Activated naive CD4-positive, alpha-beta T cell treated with anti-CD3 and anti-CD28 coated beads, Interleukin-2, amount 50 U/mL, for 16 hours (primary cell): ENCODE results near the gene CD36.

Experiments
- DNase-seq: peaks from one replicate; pipeline ENCODE4 v3.0.0-alpha.2; 2020

Gene CD36

DNA sequence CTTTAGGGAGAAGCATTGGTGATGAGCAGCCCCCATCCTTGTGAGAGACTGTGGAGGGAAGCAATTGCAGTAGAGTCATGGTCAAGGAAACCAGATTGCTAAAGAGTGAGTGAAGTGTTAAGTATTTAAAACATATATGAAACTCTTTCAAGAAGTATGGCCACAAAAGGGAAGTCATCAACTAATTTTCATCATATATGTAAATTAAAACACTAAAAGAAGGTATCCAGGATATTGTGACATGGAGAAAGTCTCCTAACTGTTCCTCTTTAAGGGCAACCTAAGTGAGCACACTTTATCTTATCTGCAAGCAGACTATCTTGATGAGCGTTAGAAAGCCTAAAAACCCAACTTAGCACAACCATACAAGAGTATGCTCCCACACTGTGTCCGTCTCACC, 69.7 kb downstream of the CD36 start:
- no peak for DNase-seq

DNA sequence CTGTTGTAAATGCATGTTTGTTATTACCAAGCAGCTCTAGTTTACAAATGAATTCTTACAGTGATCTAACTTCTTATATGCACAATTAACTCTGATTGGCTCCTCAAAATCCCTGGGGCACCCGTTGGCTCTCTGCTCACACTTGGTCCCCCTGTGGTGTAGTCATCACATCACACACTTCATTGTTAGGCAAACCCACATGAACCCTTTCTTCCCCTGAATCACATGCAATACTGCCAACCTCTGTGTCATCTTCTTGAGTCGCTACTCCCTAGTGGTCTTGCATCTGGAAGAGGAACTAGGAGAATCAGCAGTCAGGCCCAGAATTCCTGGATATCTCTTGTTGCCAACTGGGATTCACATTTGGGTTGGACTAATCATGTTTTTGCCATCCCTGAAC, 73.1 kb downstream of the CD36 start:
- no peak for DNase-seq

DNA sequence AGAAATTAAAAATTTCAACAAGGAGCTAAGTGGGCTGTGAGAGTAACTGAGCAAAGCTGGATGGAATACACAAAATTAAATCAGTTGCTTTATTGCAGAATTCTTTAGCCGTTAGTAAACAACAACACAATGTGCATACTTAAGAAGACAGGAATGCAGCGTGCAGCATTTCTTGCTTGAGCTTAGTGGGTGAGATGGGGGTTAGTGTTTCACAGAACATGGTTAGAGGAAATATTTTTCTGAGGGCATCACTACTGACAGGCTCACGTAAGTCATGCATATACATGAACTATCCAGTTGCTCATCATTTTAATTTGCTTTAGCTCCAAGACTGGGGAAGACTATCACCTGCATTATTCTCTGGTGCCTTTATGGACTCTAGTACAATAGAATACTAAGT, 80.8 kb downstream of the CD36 start:
- no peak for DNase-seq

DNA sequence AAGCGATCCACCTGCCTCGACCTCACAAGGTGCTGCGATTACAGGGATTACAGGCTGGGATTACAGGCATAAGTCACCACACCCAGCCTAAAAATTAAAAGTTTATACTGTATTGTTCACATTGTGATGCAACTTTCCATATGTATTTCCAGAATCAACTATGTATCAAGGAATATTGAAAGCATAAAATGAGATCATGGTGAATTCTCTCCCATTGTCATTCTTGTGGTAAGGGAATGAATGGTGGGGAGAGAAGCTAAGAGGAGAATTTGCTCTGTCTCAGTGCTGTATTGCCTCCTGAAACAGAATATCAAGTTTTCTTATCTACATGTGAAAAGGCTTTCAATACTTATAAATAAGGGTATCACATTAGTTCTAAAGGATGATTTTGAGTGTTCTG, 81.7 kb downstream of the CD36 start:
- no peak for DNase-seq

DNA sequence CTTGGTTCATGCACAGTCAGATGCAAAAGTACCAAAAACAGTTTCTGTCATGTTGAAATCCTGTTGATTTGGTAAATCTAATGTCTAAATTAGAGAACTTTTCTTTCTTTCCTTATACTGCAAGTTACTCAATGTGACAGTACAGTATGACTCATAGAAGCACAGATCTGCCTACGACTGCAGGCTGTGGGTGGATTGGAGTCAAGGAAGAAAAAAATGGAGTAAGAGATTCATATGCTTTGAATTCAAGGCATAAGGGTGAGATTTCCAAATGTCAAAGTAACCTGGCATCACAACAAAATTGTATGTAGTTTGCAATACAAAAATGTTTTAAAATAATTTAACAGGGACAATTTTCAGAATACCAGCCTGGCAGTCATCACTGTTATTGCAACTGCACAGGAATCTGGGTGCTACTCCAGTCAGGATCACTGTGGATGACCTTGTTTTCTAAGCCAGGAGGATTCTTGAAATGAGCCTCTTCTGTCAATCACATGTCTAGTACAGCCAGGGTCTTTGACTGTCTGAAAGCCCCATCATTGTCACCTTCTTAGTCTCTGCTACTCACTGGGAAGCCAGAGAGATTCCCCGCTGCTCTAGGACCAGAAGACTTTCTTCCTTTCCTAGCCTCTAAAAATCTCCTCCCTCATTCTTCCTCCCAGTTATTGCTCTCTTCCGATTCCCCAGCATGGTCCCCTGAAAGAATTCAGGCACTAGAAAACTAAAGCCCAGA, 83.6 kb downstream of the CD36 start:
- no peak for DNase-seq

DNA sequence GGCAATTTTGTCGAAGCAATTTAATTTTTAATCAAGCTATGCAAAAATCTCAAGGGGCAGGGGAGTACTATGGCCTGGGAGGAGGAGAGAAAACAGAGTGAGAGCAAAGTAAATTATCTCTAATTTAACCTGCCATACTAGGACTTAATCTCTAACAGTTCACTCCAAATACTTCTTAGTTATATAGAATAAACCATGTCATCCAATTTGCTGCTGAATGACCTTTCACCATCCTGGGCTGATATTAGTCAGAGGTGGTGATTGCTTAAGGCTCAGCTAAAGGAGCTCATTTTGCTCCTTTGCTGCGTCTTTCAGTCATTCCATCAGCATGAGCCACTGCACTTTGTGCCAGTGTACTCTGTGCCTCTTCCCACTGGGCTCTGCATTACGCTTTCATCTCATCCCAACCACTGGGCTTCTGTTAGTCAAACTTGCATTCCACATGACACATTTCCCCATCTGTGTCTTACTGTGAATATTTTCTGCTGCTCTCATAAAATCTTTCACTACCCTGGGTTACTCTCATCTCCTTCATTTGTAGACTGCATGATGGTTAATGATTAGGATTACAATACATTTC, 84.3 kb downstream of the CD36 start:
- DNase-seq, result no peak

DNA sequence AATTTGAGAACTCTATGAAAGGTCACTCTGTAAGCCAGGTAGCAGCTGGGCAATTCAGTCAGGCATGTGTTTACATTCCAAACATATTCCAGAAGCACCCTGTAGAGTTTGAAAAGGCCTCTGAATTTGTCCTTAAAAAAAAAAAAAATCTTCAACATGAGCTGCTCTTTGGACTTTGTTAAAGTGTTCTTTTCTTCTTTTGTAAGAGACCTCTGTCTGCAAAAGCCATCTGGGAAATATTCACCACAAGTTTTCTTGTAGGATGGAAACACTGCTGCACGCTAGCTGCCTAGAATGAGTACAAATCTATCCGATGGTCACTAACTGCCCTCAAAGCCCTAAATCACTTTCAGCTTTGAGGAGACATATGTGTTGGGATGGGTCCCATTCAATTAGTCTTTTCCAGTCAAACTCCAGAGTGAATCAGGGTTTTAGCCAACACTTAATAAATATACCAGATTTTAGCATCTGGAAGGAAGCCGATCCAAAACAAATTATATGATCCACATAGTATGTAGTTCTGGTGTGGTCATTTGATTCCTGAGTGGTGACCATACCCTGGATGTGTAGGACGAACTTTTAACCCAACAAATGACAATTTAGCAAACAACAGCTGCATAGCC, 85.9 kb downstream of the CD36 start:
- DNase-seq, result no peak

DNA sequence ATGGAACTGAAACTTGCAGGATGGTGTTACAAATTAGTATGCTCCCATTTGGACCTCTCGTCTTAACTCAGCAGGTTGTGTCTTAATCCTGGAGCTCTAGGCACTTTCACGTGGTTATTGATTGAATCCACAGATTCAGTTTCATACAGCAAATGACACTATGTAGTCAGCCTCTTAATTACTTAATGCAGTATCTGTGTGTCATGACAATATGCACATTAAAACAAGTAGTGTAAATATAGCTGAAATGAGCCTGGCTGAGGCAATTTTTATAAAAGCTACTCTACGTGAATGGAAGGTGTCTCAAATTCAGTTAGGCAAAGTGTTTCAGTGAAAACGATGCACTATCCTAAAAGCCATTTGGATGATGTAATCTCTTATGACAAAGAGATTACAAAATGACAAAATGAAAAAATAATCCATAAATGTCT, 86.8 kb downstream of the CD36 start:
- no peak for DNase-seq
